HG03565 (cell line): ENCODE measurements around the gene PSMA7.

Source experiments
- ATAC-seq: cut with Tn5 transposase; IDR thresholded peaks from one replicate; pipeline ENCODE4 v1.9.1; 2021; ENCODE audit warnings: mild to moderate bottlenecking, moderate library complexity; ENCODE audit not compliant: unreplicated experiment

Gene PSMA7

DNA sequence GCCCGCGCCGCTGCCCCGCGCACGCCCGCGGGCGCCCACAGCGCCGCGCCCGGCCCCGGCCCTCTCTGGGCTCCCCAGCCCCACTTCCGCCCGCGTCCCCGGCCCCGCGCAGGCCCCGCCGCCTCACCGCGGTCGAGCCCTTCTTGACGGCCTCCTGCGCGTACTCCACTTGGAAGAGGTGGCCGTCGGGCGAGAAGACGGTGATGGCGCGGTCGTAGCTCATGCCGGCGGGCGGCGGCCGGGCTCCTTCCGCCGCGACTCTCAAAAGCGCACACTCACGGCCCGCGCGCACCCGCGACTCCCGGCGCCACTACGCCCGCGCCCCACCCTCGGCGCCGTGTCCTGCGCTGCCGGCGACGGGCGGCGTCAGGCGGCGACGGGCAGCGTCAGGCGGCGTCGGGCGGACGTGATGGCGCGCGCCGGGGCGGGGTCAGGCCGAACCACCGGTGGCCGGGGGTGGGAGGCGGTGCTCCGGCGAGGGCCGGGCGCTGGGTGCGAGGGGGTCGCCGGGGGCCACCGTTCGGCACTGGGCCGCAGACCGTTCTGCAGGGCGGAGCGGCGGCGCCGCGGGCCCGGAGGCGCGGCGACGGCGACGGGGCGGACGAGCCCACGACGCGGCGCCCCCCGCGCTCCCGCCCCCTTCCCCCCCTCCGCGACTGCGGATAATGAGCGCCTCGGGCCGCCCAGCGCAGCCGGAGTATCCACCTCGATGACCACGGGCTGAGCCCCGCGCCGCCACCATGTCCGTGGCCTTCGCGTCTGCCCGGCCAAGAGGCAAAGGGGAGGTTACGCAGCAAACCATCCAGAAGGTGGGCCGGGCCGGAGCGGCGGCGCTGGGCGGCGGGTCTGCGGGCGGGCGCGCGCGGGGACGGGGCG is at the start of gene PSMA7, which contains the start of gene SS18L1:
TSS of gene PSMA7 (minus strand) at position 314 of the 876 bp plus-strand sequence. CDS start at position 223, 91 bp downstream.
TSS of gene SS18L1 (plus strand) at position 689 of the 876 bp plus-strand sequence. CDS start at position 741, 52 bp downstream.
- peak; percentile 63 for ATAC-seq

DNA sequence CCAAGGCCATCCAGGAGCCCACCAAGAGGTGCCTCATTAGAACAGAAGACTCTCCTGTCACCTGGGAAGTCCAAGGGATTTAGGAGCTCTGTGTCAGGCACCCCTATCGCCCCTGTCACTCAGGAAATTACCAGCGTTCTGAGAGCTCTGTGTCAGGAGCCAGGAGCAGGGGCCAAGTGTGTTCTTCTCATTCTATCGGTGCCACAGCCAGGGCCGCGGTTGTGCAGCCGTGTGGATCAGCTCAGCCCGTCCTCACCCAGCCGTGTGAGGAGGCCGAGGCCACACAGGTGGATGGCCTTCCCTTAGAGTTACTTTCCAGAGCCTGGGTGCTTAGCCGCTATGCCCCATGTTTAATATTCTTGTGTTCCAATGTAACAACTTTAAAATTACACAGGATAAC is 49.4 kb upstream of the PSMA7 start:
- no peak for ATAC-seq

DNA sequence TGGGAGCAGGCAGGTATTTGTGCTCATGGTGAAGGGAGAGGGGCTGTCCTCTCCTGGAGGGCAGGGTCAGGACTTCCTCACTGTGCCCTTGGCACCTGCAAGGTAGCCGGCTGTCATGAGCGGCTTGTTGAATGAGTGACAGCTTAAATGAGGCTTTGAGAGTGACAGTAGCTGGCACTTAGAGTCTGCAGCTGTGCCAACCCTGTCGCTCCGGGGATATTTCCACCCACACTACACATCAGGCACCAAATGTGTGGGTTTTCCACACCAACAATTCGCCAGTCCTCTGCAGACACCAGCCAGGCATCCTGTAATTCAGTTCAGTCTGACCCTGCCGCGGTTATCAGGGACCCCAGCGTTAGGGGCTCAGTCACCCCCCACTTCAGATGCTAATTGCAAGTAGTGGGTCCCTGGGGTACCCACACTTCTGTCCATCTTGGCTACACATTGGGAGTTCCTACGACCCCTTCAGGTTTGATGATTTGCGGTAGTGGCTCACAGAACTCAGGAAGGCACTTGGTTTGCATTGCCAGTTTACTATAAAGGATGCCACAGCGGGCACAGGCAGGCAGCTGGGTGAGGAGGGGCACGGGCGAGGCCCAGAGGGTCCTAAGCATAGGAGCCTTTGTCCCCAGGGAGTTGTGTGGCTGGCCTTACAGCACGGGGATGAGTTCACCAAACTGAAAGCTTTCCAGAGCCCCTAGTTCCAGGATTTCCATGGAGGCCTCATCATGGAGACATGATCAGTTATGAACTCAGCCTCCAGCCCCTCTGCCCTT is 48.8 kb upstream of the PSMA7 start:
- ATAC-seq, result no peak

DNA sequence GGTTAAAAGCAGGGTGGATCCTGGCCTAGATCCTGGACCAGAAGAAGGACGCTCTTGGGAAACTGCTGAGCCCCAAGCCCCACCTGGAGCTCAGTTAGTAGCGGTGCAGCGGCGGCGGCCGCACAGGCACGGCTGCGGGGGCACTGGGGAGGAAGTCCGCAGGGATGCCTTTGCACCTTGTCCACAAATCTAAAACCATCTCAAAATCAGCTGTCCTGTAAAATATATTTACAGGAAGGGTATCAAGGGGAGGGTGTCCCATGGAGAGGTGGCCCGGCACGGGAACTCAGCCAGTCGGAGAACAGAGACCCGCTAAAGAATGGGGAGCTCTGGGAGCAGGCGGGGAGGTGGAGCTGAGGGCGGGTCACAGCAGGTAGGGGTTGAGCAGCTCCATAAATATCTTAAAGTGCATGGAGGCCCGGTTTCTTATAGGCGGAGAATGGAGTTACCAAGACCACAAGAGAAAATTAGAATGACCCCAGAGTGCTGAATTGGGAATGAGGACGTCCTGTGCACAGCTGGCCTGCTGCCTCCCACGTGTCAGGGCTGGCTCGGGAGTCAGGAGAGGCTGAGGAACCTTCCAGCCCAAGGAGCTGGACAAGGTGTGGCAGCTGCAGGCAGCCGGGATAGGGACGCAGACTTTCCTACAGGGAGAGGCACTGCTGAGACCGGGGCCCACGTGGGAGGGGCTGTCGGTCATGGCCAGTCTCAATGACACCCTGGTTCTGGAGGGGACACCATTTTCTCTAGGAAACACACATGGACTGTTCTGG is 47.6 kb upstream of the PSMA7 start:
- ATAC-seq, result no peak

DNA sequence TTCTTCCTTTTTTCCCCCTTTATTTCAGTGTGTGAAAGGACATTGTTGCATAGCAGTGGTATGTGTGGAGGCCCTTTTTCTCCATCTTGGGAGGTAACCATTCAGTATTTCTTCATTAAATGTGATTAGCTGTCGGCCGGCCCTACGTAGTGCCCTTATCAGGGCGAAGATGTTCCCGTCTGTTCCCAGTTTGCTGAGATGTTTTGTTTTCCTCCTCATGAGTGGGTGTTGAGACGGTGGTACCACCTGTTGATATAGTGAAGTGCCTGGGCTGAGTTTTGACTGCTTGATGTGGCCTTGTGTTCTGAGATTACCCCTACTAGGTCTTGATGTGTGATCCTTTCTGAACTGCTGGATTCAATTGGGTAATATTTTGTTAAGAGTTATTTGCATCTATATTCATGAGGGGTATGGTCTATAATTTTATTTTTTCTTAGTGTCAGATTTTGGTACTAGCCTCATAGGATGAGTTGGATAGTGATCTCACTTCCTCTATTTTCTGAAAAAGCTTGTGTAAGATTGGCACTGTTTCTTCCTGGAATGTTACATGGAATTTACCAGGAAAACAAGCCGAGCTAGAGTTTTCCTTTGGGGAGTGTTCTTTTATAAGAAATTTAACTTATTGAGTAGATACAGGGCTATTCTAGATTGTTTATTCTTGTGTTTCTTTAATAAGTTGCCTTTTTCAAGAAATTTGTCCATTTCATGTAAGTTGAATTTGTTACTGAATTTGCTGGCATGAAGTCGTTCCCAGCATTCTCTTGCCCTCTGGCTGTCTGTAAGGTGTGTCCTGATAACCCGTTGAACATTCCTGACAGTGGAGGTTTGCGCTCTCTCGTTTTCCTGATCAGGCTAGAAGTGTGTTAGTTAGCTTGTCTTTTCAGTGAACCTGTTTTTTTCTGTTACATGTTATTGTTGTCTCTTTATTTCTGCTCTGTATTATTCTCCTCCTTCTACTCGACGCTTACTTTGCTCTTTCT is 44.0 kb upstream of the PSMA7 start:
- ATAC-seq, result no peak

DNA sequence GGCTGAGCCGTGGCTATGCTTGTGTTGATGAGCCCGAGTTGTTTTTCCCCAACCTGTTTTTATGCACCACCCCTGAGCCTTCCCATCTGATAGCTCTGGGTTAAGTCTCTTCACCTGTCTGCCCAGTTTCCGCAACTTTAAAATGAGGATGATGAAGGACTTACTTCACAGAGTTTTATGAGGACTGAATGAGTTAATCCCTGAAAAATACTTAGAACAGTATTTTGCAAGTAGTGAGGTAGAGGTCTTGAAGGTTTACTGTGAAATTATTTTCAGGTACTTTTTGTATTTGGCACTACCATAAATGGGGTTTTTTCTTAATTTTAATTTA is 42.9 kb upstream of the PSMA7 start:
- ATAC-seq, result no peak

DNA sequence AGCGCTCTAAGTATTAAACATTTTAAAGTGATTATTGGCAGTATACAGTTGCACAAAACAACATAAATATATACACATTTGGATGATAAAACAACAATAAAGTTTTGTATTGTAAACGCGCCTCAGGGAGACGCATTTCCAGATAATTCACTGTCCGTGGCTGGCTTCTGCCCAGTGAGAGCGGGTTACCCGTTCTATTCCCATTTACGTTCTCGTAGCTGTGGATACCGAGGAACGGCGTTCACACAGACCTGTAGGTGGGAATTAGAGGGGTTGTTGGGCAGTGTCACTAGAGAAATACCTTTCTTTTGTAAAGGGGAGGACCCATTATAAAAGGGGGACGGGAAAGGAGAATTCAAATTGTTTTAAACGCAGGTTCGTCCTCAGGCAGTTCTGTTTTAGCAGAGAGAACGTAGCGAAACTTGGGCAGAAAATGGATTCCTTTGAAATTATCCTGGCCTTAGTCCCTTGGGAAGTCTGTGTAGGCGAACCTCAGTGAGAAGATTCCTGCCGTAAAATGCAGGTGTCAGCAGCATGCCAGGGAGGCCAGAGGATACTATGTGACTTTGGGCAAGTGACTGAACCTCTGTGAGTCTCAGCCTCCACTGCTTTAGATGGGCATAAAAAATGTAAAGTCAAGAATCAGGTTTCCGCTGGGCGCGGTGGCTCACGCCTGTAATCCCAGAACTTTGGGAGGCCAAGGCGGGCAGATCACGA is 40.4 kb upstream of the PSMA7 start:
- ATAC-seq, result no peak

DNA sequence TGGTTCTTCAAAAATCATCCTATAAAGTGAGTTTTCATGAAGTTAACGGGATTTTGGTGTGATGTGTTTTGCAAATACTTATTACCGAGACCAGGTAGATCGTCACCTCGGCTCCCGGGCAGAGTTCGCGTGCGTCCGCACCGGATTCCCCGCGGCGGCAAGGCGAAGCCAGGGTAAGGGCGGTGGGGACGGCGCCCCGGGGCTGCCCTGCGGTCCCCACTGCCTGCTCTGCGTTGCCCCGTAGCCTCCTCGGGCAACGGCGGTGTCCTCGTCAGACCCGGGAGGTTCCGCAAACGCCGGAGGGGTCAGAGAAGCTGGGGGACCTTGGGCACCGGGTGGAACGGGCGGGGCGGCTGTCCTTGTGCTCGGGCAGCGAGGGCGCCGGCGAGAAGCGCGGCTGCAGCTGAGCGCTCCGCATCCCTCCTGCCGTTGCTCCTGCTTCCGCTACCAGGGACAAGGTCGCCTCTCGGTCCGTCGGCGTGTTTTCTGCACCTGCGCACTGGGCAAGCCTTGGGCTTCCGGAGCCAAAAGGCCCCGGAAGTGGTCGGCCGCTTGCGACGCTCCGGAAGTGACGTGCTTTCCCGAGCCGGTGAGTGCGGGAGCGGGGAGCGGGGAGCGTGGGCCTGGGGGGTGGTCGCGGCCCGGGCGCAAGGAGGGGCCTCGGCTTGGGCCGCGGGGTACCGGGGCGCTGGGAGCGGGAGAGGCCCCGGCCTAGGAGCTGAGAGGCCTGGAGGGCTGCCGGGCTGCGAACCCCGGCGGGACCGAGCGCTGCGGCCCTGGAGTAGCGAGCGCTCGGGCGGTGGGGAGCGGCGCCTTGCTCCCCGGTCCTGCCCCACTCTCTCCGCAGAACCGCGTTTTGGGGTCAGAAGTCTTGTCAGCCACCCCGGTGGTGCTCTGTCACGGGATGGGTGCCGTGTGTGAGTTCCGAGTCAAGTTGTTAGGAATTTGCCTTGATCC is 39.6 kb upstream of the PSMA7 start, which contains the start of gene MTG2:
TSS of gene MTG2 (plus strand) at position 560 of the 957 bp plus-strand sequence. CDS start 10,393 bp downstream, outside the sequence.
- ATAC-seq, result peak; percentile 81

DNA sequence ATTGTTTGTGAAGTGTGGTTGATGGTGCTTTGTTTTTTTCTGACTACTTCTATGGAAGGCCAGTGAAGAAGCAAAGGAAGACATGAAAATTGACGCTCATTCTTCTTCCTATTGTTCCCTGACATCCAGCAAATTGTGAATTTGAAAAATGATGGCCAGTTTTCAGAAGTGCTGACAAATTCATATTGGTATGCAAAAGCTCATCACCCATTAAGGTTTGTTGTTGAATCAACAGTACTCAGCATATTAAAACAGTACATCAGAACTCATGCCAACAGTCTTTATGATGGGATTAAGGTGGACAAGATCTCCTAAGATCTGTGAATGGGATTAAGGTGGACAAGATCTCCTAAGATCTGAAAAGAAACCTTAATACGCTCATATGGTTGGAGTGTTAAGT is 38.6 kb upstream of the PSMA7 start:
- no peak for ATAC-seq

DNA sequence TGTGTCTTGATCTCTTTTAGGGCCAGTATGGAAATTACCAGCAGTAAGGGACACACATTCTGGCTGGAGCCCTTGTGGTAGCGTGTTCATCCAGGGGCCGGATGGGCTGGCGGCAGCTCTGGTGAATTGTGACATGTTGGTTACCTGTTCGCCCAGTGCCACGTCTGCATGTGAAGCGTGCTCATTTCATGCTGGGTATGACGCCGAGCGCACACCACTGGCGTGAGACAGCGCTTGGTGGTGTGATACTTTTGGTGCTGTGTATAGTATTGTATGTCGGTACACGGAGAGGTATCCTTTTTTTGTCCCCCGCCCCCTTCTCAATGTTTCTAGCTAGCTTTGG is 35.9 kb upstream of the PSMA7 start:
- ATAC-seq, result no peak

DNA sequence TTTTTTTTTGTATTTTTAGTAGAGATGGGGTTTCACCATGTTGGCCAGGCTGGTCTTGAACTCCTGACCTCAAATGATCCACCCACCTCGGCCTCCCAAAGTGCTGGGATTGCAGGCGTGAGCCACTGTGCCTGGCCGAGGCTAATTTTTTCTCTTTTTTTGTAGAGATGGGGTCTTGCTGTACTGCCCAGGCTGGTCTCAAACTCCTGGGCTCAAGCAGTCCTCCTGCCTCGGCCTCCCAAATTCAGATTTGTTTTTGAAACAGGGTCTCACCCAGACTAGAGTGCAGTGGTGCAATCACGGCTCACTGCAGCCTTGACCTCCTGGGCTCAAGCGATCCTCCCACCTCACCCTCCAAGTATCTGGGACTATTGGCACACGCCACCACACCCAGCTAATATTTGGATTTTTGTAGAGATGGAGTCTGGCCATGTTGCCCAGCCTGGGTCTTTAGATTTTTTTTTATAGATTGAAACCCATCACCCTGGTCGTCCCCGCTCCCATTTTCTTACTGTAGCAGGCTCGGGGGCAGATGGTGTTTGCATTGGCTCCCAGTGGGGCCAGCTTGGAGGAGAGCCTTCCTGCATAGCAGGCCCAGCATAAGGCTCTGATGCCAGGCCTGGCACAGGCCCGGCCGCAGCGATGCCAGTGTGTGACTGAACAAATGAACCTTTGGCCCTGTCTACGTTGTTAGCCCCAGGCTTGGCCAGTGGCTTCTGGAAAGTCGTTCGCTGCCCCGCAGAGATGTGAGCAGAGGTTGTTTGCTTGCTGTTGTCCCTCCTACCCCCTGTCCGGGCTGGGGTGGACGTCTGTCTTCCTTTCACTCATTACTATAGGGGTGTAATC is 35.3 kb upstream of the PSMA7 start:
- ATAC-seq, result no peak

DNA sequence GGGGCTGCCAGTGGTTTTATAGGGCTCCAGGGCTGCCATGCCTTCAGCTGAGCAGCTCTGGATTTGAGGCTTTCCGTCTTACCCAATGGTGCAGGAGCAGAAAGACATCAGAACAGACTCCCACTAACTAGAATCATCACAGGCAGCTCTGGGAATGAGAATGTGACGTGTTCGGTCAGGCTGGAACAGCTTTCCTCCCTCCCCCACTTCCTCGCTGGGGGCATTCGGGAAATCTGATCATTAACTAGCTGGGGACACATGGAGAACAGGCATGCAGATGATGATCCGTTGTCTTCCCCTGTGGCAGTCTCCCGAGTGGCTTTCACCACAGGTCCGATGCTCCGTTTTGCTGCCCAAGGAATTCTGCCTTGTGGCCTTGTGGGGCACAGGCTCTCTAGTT is 34.1 kb upstream of the PSMA7 start:
- ATAC-seq, result no peak

DNA sequence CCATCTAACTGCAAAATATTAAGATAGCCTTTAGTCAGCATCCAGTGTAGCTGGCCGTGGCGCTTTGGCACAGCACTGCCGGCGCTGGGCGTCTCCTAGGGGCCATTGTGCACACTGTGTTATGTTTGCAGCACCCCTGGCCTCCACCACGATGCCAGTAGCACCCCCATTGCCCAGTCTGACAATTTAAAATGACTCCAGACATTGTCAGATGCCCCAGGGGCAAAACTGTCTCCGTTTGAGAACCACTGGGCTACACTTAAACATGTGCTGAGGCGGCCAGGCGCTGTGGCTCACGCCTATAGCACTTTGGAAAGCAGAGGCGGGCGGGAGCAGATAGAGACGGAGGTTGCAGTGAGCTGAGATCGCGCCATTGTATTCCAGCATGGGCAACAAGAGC is 33.7 kb upstream of the PSMA7 start:
- ATAC-seq, result no peak

DNA sequence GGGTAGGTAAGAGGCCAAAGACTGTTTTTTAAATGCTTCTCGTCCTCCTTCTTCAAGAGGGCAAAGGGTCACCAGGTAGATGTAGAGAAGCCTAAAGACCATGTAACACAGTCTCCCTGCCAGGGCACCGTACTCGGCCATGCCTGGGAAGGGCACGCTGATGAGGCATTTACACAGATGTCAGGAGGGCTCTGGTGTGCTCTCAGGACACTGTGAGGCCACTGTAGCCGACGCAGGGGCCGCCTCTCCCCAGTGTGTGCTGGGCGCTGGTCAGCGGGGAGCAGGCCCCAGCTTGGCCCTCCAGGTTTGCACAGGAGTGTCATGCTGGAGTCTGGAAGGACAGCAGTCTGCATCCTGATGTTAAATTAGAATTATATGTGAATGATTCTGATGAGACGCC is 32.5 kb upstream of the PSMA7 start:
- ATAC-seq, result no peak

DNA sequence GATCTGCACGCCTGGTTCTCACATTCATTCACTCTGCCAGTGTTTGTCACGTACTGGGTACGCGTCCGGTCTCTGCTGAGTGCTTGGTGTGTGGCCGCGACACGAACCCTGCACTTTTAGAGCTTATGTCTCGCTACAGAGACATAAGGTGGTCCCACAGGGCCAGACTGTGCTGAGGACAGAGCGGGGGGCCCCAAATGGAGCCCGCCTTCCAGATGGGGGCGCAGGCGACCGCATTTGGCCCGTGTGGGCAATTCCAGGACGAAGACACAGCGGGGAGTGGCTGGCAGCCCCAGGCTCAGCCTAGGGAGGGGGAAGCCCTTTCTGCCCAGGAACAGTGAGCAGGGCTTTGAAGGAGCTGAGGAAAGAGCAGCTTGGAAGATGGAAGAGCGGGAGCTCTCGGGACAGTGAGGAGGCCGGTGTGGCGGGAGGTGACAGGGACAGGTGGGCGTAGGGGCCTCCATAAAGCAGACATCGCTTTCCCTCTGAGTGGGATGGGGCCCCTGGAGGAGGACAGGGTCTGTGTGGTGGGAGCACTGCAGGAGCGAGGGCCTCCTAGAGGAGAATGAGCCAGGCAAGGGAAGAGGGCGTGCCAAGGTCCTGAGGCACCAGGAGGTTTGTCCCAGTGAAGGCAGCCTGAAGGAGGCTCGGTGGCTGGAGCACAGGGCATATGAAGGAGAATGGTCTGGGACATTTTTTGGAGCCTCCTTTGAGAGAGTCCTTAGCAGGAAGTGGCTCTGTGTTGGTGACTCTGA is 31.9 kb upstream of the PSMA7 start:
- no peak for ATAC-seq

DNA sequence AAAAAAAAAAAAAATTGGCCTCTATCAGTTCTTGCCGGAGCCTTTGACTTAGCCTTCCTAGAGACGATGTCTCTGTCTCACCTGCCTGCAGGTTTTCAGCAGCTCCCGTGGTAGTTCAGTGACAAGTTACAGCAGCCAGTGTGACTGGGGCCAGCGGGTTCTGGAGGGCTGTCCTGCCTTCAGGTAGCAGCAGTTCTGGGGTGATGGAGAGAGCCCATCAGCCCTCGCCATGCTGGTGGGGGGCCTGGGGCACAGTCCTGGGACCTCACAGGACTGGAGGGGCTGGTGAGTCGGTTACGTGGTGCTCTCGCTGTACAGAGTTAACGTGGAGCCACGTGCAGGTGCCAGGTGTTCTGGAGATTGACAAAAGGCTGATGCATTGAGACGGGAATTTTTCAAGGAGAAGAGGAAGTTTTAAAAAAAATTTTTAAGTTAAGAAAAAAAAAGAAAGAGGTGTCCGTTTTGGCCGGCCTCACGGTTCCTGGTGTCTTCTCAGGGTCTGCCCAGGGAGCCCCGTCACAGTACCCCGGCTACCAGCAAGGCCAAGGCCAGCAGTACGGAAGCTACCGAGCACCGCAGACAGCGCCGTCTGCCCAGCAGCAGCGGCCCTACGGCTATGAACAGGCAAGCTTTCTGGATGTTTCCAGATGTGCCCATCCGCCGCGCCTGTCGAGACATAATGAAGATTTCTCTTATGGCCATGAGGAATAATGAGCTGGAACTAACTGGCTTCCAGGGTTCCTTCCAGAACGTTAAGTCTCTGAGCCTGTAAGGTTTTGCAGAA is 31.0 kb upstream of the PSMA7 start:
- no peak for ATAC-seq
